GM12891 (cell line): ENCODE measurements around the gene GPN3.
"Not testable (repeated sequence)": the region's sequence is repeated elsewhere in the genome, so short reads cannot be mapped to it uniquely, and the experiment has no call there.

Experiments used
- PAX5 ChIP-seq: IDR thresholded peaks from 2 replicates; pipeline ENCODE4 v1.6.1; 2011; ENCODE audit warnings: low read length, moderate library complexity, mild to moderate bottlenecking; ENCODE audit not compliant: insufficient read depth, severe bottlenecking
- POLR2A ChIP-seq: IDR thresholded peaks from 2 replicates; pipeline ENCODE4 v1.6.1; 2011; ENCODE audit warnings: low read depth, low read length, control low read depth
- POLR2AphosphoS5 ChIP-seq: IDR thresholded peaks from 2 replicates; pipeline ENCODE4 v1.6.1; 2011; ENCODE audit warnings: low read depth, low read length, control low read depth
- SPI1 ChIP-seq: IDR thresholded peaks from 2 replicates; pipeline ENCODE4 v1.6.1; 2011; ENCODE audit warnings: low read depth, low read length, control low read depth
- TAF1 ChIP-seq: IDR thresholded peaks from 2 replicates; pipeline ENCODE4 v1.6.1; 2011; ENCODE audit warnings: low read depth, low read length, control low read depth

DNA sequence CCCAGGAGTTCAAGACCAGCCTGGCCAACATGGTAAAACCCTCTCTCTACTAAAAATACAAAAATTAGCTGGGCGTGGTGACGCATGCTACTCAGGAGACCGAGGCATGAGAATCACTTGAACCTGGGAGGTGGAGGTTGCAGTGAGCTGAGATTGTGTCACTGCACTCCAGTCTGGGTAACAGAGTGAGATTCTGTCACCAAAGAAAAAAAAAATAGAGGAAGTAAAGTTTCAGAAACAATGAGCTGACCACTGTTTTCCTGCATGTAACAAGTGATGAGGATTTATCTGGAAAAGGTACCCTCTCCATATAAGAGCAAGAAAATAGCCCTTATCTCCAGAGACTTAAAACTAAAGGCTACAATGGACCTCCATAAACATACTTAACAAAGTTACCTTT is 50.9 kb downstream of the GPN3 start:
- not testable (repeated sequence) for TF ChIP-seq POLR2A, POLR2AphosphoS5, TAF1, PAX5, SPI1
